ENCODE data around the gene PRXL2A.

DNA sequence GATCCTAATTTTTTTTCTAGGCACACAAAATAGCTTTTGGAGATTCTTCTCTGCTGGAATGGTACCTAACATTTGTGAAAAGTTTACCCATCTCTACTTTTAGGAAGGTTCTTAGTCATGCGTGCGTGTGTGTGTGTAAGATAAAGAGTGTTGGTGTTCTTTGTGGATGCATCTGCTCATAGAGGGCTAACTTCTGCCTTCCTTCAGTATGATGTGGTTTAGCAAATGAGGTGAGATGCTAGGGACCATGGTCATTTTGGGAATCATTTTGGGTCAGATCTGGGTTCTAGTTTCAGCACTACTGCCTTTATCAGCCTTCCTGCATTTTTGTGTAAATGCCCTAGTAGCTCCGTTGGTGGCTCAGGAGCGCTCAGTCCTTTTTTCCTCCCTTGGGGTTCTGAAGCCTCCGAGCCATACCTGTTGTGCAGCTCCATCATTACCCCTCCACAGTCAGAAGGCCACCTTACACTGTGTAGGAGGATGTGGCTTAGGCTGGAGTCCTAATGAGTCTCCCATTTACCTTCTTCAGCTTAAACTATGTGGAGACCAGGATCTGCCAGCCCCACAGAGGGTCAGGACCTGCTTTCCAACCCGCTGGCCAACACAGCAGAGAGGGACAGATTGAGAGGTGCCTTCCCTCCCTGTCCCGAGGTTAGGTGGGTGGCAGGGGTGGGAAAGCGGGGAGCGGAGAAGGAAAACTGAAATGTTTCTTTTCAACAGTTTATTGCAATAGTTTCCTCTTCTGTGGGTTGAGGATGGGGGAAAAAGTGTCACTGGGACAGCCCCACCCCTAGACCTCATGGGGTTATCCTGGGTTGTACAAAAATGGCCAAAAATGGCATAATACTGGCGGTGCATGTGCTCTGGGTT, 77.0 kb downstream of the PRXL2A start:
- TF ChIP-seq CTCF (IDR thresholded peaks at IDR 0.05) (no peak), POLR2A (IDR thresholded peaks at IDR 0.05) (no peak)

Measured in esophagus squamous epithelium (tissue), 4 donors.